Loucy (cell line): ENCODE measurements around the gene EVX2.

Source experiments
- H2AFZ ChIP-seq: fragments of 200-600 bp; sonication (generic); 2 replicates; pipeline ENCODE4 v1.6.0; 2016; ENCODE audit warnings: antibody characterized with exemption, mild to moderate bottlenecking, low read length, moderate library complexity
- H3F3A ChIP-seq: fragments of 200-600 bp; 2 replicates; pipeline ENCODE4 v1.6.0; 2016; ENCODE audit warnings: antibody characterized with exemption, low read depth, mild to moderate bottlenecking
- H3K27me3 ChIP-seq: fragments of 200-600 bp; sonication (generic); 2 replicates; pipeline ENCODE4 v1.6.1; 2014; ENCODE audit warnings: low read length, mild to moderate bottlenecking; ENCODE audit not compliant: insufficient read depth, poor library complexity, severe bottlenecking
- H3K36me3 ChIP-seq: fragments of 200-600 bp; sonication (generic); 2 replicates; pipeline ENCODE4 v1.6.1; 2016; ENCODE audit warnings: low read length; ENCODE audit not compliant: insufficient read depth
- H3K4me1 ChIP-seq: fragments of 200-600 bp; sonication (generic); 2 replicates; pipeline ENCODE4 v1.5.1; 2014; ENCODE audit warnings: low read length, mild to moderate bottlenecking; ENCODE audit not compliant: insufficient read depth, poor library complexity, severe bottlenecking
- H3K4me2 ChIP-seq: fragments of 200-600 bp; sonication (generic); 2 replicates; pipeline ENCODE4 v1.6.0; 2014; ENCODE audit warnings: antibody characterized with exemption, low read length, low read depth, mild to moderate bottlenecking; ENCODE audit not compliant: poor library complexity, severe bottlenecking
- H3K4me3 ChIP-seq: fragments of 200-600 bp; sonication (generic); 2 replicates; pipeline ENCODE4 v1.5.1; 2014; ENCODE audit warnings: low read length, mild to moderate bottlenecking, mixed read lengths; ENCODE audit not compliant: poor library complexity, severe bottlenecking
- H3K79me2 ChIP-seq: fragments of 200-600 bp; sonication (generic); 2 replicates; pipeline ENCODE4 v1.6.1; 2014; ENCODE audit warnings: low read length; ENCODE audit not compliant: insufficient read depth
- H3K9ac ChIP-seq: fragments of 200-600 bp; sonication (generic); 2 replicates; pipeline ENCODE4 v1.6.0; 2014; ENCODE audit warnings: mild to moderate bottlenecking, low read depth, low read length, moderate library complexity; ENCODE audit not compliant: poor library complexity, severe bottlenecking
- H3K9me2 ChIP-seq: fragments of 200-600 bp; sonication (generic); replicated peaks from 2 replicates; pipeline ENCODE4 v1.6.1; 2016; ENCODE audit warnings: low read depth, low read length, mixed read lengths
- H3K9me3 ChIP-seq: fragments of 200-600 bp; sonication (generic); 2 replicates; pipeline ENCODE4 v1.6.1; 2014; ENCODE audit warnings: mild to moderate bottlenecking, antibody characterized with exemption, low read length, low read depth; ENCODE audit not compliant: insufficient read depth
- H4K20me1 ChIP-seq: fragments of 200-600 bp; sonication (generic); 2 replicates; pipeline ENCODE4 v1.6.0; 2014; ENCODE audit warnings: antibody characterized with exemption, low read length, mild to moderate bottlenecking; ENCODE audit not compliant: insufficient read depth, poor library complexity, severe bottlenecking
- CTCF ChIP-seq: fragments of 200-600 bp; sonication (generic); conservative IDR thresholded peaks from 2 replicates; pipeline ENCODE4 v1.5.1; 2014; ENCODE audit warnings: mild to moderate bottlenecking, antibody characterized with exemption, low read length
- EZH2phosphoT487 ChIP-seq: fragments of 200-600 bp; IDR thresholded peaks from 2 replicates; pipeline ENCODE4 v1.6.1; 2018; ENCODE audit warnings: antibody characterized with exemption, mild to moderate bottlenecking, moderate library complexity, borderline replicate concordance

Gene EVX2

GRCh38 chr2:176093898-176094249 lies 10.1 kb upstream of the EVX2 start:
- H4K20me1 ChIP-seq = no peaks in the 10 kb centered on the region
- H3K9ac ChIP-seq = no peak overlapping the region
- no peaks in the 10 kb centered on the region for H3K27me3 ChIP-seq
- H3K4me1 ChIP-seq = peaks cover 17% of the 10 kb centered on the region
- no peaks in the 10 kb centered on the region for H3K9me2 ChIP-seq
- H3K4me3 ChIP-seq = no peak overlapping the region
- no peaks in the 10 kb centered on the region for H3K36me3 ChIP-seq
- no peaks in the 10 kb centered on the region for H3K79me2 ChIP-seq
- H2AFZ ChIP-seq = no peak overlapping the region
- H3K9me3 ChIP-seq = no peaks in the 10 kb centered on the region
- no peak overlapping the region for H3K4me2 ChIP-seq
- H3F3A ChIP-seq = no peaks in the 10 kb centered on the region
- no peak for TF ChIP-seq EZH2phosphoT487
- no peak for TF ChIP-seq CTCF

- no peak for TF ChIP-seq EZH2phosphoT487
- no peak for TF ChIP-seq CTCF
These were observed 9.6 kb upstream of the EVX2 start for GRCh38 chr2:176093145-176093897.

GRCh38 chr2:176092270-176093144 lies 8.7 kb upstream of the EVX2 start, which contains the start of gene HOXD13:
HOXD13 (plus strand) TSS chr2:176092721; CDS start chr2:176092891, 170 bp downstream.
- no peaks in the 10 kb centered on the region for H3K9me2 ChIP-seq
- no peaks in the 10 kb centered on the region for H3K79me2 ChIP-seq
- no peaks in the 10 kb centered on the region for H3K36me3 ChIP-seq
- H3K9me3 ChIP-seq = no peaks in the 10 kb centered on the region
- peaks cover 17% of the 10 kb centered on the region for H3K4me1 ChIP-seq
- no peak within 1 kb of the TSS for H2AFZ ChIP-seq
- TF ChIP-seq EZH2phosphoT487 (no peak), CTCF (no peak)
- H3K9ac ChIP-seq = no peak within 1 kb of the TSS
- no peak within 1 kb of the TSS for H3K4me2 ChIP-seq
- H4K20me1 ChIP-seq = no peaks in the 10 kb centered on the region
- H3F3A ChIP-seq = no peaks in the 10 kb centered on the region
- H3K27me3 ChIP-seq = no peaks in the 10 kb centered on the region
- H3K4me3 ChIP-seq = no peak within 1 kb of the TSS

More at GRCh38 chr2:176093145-176093897, 9.6 kb upstream of the EVX2 start:
- no peaks in the 10 kb centered on the region for H3F3A ChIP-seq
- no peaks in the 10 kb centered on the region for H4K20me1 ChIP-seq
- no peaks in the 10 kb centered on the region for H3K36me3 ChIP-seq
- H3K9me3 ChIP-seq = no peaks in the 10 kb centered on the region
- no peaks in the 10 kb centered on the region for H3K27me3 ChIP-seq
- no peak overlapping the region for H2AFZ ChIP-seq
- no peak overlapping the region for H3K9ac ChIP-seq
- H3K4me3 ChIP-seq = no peak overlapping the region
- H3K79me2 ChIP-seq = no peaks in the 10 kb centered on the region
- H3K4me1 ChIP-seq = peaks cover 17% of the 10 kb centered on the region
- no peak overlapping the region for H3K4me2 ChIP-seq
- no peaks in the 10 kb centered on the region for H3K9me2 ChIP-seq
